ENCODE data around the gene EXOC1.

DNA sequence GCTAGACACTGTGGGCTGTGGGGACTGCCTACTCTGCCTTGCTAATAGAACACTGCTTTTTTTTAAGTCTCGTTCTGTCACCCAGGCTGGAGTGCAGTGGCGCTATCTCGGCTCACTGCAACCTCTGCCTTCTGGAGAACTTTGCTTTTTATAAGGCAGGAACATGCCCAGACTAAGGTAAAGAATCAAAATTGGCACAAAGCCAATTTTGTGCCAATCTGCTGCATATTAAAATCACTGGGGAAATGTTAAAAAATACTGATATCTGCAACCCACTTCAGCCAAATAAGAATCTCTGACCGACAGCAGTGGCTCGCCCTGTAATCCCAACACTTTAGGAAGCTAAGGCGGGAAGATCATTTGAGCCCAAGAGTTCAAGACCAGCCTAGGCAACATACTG, 58.8 kb downstream of the EXOC1 start:
- TF ChIP-seq, protein P1, sequence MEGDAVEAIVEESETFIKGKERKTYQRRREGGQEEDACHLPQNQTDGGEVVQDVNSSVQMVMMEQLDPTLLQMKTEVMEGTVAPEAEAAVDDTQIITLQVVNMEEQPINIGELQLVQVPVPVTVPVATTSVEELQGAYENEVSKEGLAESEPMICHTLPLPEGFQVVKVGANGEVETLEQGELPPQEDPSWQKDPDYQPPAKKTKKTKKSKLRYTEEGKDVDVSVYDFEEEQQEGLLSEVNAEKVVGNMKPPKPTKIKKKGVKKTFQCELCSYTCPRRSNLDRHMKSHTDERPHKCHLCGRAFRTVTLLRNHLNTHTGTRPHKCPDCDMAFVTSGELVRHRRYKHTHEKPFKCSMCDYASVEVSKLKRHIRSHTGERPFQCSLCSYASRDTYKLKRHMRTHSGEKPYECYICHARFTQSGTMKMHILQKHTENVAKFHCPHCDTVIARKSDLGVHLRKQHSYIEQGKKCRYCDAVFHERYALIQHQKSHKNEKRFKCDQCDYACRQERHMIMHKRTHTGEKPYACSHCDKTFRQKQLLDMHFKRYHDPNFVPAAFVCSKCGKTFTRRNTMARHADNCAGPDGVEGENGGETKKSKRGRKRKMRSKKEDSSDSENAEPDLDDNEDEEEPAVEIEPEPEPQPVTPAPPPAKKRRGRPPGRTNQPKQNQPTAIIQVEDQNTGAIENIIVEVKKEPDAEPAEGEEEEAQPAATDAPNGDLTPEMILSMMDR (conservative IDR thresholded peaks at IDR 0.05 in 1 of 2, IDR thresholded peaks at IDR 0.05 in 1 of 2; ENCODE audit: extremely low read depth in 1 of 2, insufficient read depth in 1 of 2, low read depth in 1 of 2, low read length in 2 of 2): no peak
- no peak for TF ChIP-seq EZH2 (IDR thresholded peaks at IDR 0.05; ENCODE audit: borderline replicate concordance, low read length)

Data from mammary epithelial cell (primary cell).